Activated CD4-positive, alpha-beta T cell treated with anti-CD3 and anti-CD28 coated beads, Interleukin-2, amount 50 U/mL, for 1 hour (primary cell): Measurements from ENCODE around the gene PIKFYVE.
"Not testable (repeated sequence)": the region's sequence is repeated elsewhere in the genome, so short reads cannot be mapped to it uniquely, and the experiment has no call there.

Experiments
- DNase-seq: peaks from one replicate; pipeline ENCODE4 v3.0.0-alpha.2; 2020

PIKFYVE gene

DNA sequence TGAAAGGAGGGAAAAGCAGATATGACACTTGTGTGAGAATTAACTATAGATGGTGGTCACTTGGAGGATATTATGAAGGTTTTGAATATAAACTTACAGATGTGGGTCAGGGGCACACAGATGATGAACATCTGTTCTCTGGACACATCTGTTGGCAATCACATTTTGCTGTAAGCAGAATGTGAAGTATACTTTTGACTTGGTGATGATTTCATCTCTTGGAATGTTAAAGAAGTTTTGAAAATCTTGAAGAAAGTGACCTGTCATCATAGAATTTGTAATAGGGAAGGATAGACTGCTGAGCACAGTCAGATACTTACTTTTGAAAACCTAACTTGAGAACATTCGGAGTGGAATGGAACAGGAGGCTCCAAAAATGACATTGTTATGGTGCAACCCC lies 40.2 kb downstream of the PIKFYVE start:
- DNase-seq, result no peak

DNA sequence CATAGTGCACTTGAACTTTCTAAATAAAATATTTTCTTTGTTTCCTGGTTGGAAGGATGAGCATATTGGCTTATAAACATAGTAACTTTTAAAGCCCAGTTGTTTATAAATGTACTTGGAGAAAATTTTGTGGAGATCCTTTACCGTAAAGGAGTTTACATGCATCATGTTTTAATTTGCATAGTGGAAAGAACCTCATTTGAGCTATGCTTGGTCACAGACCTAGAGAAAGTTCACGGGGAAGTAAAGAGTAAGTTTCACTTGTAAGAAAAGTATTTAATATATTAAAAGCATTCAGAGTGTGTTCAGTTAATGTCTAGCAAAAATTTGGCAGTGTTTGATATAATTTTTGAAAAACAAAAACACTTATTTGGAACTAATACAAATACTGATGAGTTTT lies 45.3 kb downstream of the PIKFYVE start:
- DNase-seq, result no peak

GRCh38 chr2:208311954-208312353 lies 45.9 kb downstream of the PIKFYVE start:
- DNase-seq, result no peak

GRCh38 chr2:208315081-208315788 lies 49.2 kb downstream of the PIKFYVE start:
- no peak for DNase-seq

DNA sequence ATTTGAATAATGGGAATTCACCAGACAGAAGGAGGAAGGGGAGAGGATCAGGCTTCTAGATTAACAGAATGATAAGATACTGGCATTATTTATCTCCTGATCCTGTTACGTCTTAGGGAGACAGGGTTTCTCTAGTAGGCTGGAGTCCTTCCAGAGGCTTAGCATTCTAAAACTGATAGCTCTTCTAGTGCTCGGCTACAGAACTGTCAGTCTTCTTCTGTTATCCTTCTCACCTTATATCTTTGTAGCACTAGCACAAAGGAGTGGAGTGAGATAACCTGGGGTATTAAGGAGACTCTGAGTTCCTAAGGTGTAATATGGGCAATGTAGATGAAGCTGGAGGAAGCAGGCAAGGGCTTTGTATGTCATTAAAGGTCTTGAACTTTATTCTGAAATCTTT lies 52.1 kb downstream of the PIKFYVE start:
- no peak for DNase-seq

GRCh38 chr2:208319391-208319790 lies 53.3 kb downstream of the PIKFYVE start:
- no peak for DNase-seq

DNA sequence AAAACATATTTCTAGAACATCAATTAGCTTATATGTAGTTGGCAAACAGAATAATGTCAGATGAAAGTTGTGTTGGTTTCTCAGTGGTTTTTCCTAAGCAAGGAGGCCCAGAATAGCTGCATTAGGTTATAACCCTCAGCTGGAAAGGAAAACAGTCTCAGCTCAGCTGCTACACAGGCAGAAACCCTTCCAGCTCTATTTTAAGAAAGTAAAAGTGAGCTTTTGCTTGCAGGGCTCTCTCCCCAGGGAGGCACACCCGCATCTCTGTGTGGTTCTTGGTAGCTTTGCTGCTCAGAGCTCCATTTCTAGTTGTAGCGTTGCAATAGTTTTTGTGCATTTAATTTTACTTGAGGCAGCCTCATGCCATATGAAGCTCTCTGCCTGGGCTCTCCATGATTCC lies 54.6 kb downstream of the PIKFYVE start:
- no peak for DNase-seq

- DNase-seq, result no peak
Observed at GRCh38 chr2:208326016-208326415, 60.0 kb downstream of the PIKFYVE start.

- DNase-seq, result no peak
Observed at GRCh38 chr2:208329485-208329884, 63.4 kb downstream of the PIKFYVE start.

DNA sequence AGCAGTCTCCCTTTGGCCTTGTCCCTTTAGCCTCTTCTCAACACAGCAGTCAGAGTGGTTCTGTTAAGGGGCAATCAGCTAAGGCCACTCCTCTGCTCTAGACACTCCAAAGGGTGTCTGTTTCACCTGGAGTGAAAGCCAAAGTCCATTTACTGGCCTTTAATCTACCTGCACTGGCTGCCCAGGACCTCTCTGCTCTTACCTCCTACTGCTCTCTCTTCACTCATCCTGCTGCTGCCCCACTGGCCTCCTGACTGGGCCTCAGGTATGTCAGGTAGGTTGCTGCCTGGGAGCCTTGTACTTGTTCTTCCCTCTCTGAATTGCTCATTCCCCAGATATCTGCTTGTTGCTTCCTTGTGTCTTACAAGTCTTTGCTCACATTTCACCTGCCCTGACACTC lies 68.2 kb downstream of the PIKFYVE start:
- no peak for DNase-seq

DNA sequence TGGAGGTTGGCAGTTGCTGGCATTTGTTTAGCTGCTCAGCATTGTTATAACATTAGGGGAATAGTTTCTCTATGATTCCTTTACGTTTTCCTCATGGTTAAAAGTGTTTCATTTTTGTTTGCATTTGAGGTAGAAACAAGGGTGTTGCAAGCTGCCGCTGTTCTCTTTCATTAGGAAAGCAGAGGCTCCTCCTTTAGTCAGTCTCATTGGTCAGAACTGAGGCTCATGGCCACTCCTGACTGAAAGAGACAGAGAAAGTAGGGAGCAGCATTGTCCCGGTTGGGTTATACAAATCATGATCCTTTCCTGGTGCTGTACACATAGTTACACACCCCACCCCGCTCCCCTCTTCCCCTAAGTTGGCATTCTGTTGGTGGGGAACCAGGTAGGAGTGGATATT lies 80.7 kb downstream of the PIKFYVE start:
- no peak for DNase-seq

DNA sequence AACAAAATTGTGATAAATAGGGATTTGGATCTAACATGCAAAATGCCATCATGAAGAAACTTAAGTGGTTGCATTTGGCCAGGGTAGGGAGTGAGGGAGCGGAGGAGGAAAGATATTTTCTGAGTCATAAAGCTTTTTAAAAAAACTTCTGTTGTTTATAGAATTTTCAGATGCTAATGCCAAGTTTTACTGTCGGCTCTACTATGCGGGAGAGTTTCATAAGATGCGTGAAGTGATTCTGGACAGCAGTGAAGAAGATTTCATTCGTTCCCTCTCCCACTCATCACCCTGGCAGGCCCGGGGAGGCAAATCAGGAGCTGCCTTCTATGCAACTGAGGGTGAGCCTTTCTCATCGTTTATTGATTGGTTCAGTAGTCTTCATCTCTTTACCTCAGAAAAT lies 84.6 kb downstream of the PIKFYVE start:
- no peak for DNase-seq

GRCh38 chr2:208352644-208353567 lies 86.9 kb downstream of the PIKFYVE start:
- DNase-seq, result no peak

DNA sequence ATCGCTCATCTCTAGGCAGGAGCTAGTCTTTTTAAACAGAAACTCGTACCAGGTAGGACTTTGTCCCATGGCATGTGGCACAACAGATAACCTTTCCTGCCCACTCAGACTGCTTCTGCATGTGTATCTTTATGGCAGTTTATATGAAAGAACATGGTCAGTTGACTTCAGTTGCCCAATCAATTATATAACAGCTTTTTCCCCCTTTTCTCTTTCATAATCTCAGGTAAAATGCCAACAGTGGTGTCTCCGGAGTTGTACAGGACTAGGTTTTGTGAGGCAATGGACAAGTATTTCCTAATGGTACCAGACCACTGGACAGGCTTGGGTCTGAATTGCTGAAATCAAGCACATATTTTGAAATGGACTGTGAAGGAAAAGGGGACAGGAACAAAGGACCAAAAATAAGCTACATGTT lies 88.9 kb downstream of the PIKFYVE start:
- no peak for DNase-seq

- DNase-seq, result not testable (repeated sequence)
Observed at GRCh38 chr2:208356420-208356819, 90.4 kb downstream of the PIKFYVE start.

GRCh38 chr2:208356846-208357574 lies 91.0 kb downstream of the PIKFYVE start:
- no peak for DNase-seq

GRCh38 chr2:208358758-208359631 lies 92.9 kb downstream of the PIKFYVE start:
- no peak for DNase-seq

DNA sequence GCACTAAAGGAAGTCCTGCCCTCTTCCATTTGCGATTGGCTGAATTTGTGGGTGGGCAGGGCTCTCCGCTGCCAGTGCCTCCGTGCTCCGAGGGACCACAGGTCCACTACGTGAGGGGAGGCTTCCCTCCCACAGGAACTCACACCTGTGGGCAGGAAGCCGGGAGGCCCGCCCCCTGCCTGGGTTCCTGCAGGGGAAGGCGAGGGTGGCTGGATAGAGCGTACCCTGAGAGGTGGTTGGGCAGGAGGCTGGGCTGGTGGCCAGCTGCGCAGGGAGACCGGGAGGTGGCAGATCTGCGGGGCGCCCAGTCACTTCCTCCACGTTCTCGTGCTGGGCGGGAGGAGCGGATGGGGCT lies 93.6 kb downstream of the PIKFYVE start:
- DNase-seq, result no peak

DNA sequence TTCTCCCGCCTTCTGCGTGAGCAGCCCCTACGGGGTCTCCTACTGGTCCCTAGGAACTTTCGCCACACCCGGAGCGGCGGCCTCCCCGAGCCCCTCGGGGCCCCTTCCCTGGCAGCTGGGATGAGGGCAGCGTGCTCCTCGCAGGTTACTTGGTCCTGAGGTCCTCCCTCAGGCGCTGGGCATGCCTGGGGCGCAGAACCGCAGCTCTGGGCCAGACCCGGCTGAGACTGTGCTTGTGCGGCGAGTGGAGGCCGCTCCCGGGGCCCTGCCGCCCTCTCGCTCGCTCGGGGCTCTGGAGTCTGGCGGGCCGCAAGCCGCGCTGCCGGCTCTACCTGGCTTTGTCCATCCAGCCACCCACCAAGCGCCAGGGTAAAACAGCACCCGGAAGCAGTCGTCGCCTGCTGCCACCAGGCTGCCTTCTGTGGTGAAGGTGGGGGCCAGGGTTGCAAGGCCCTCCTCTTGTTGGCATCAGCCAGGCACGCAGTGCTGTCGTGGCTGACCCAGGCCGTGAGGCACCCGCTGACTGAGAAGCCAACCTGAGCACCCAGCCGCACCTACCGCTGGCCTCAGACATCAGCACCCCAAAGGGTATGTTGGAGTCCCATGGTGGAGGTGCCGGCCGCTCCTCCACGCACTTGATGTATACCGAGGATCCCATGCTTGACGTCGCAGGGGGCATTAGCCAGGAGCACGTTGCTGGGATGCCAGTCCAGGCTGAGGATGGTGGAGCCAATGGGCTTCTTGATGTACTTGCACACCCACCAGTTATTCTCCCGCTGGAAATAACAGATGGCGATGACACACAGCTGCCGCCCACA lies 94.4 kb downstream of the PIKFYVE start:
- DNase-seq, result no peak

GRCh38 chr2:208361077-208361441 lies 95.0 kb downstream of the PIKFYVE start:
- DNase-seq, result no peak

GRCh38 chr2:208363485-208363884 lies 97.4 kb downstream of the PIKFYVE start:
- DNase-seq, result no peak
